ENCODE results near the gene MDP1.

GRCh38 chr14:24263848-24264247 is 48.0 kb upstream of the MDP1 start:
- TF ChIP-seq, protein P1, sequence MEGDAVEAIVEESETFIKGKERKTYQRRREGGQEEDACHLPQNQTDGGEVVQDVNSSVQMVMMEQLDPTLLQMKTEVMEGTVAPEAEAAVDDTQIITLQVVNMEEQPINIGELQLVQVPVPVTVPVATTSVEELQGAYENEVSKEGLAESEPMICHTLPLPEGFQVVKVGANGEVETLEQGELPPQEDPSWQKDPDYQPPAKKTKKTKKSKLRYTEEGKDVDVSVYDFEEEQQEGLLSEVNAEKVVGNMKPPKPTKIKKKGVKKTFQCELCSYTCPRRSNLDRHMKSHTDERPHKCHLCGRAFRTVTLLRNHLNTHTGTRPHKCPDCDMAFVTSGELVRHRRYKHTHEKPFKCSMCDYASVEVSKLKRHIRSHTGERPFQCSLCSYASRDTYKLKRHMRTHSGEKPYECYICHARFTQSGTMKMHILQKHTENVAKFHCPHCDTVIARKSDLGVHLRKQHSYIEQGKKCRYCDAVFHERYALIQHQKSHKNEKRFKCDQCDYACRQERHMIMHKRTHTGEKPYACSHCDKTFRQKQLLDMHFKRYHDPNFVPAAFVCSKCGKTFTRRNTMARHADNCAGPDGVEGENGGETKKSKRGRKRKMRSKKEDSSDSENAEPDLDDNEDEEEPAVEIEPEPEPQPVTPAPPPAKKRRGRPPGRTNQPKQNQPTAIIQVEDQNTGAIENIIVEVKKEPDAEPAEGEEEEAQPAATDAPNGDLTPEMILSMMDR (IDR thresholded peaks at IDR 0.05; ENCODE audit: low read length) = no peak
- no peak for TF ChIP-seq EZH2 (optimal IDR thresholded peaks at IDR 0.05; ENCODE audit: low read depth, low read length)
- no peak for TF ChIP-seq EZH2phosphoT487 (IDR thresholded peaks at IDR 0.05; ENCODE audit: low read length)

All from MM.1S (cell line).